Liver (tissue), 9 donors: ENCODE results near the gene TAF6. TPM values are rescaled to one million over a fixed set of nuclear protein-coding genes. Genes with fewer than 3 reads are reported as not detected.

Source experiments
- DNase-seq: peaks from one replicate; pipeline ENCODE4 v3.0.0-alpha.2; 2017; ENCODE audit warnings: low spot score
- H3K27ac ChIP-seq, 2 donors: one replicate each; pipeline ENCODE4 v1.7.0; 2013; ENCODE audit warnings: inconsistent platforms in 2 of 2, low read length in 2 of 2, control low read depth in 1 of 2, low read depth in 1 of 2, mild to moderate bottlenecking in 1 of 2
- H3K27me3 ChIP-seq, 4 donors: one replicate each; pipeline versions ENCODE4 v1.6.1 to v1.7.0; 2013; ENCODE audit warnings: low read length in 3 of 4, inconsistent platforms in 1 of 4, mild to moderate bottlenecking in 1 of 4, moderate library complexity in 1 of 4; ENCODE audit not compliant: control insufficient read depth in 4 of 4, insufficient read depth in 4 of 4
- H3K36me3 ChIP-seq, 4 donors: one replicate each; pipeline versions ENCODE4 v1.6.1 to v1.7.0; 2013; ENCODE audit warnings: low read length in 3 of 4, mild to moderate bottlenecking in 3 of 4, low read depth in 1 of 4, moderate library complexity in 1 of 4; ENCODE audit not compliant: control insufficient read depth in 4 of 4, insufficient read depth in 3 of 4
- H3K4me1 ChIP-seq, 4 donors: one replicate each; pipeline versions ENCODE4 v1.6.1 to v1.7.0; 2013; ENCODE audit warnings: low read length in 3 of 4, mild to moderate bottlenecking in 3 of 4, moderate library complexity in 1 of 4; ENCODE audit not compliant: control insufficient read depth in 4 of 4, insufficient read depth in 4 of 4
- H3K4me3 ChIP-seq, 3 donors: one replicate each; pipeline versions ENCODE4 v1.6.1 to v1.7.0; 2013; ENCODE audit warnings: low read length in 3 of 3, control low read depth in 1 of 3, low read depth in 1 of 3, mild to moderate bottlenecking in 1 of 3
- H3K9ac ChIP-seq, 2 donors: one replicate each; pipeline ENCODE4 v1.7.0; 2013; ENCODE audit warnings: low read length in 2 of 2, mild to moderate bottlenecking in 2 of 2, moderate library complexity in 2 of 2, control low read depth in 1 of 2, low read depth in 1 of 2
- H3K9me3 ChIP-seq, 4 donors: one replicate each; pipeline versions ENCODE4 v1.6.1 to v1.7.0; 2013; ENCODE audit warnings: low read length in 3 of 4; ENCODE audit not compliant: control insufficient read depth in 4 of 4
- ATF3 ChIP-seq: IDR thresholded peaks from 2 replicates; pipeline ENCODE4 v1.6.1; 2016; ENCODE audit warnings: antibody characterized with exemption
- CTCF ChIP-seq: fragments of 150-350 bp; IDR thresholded peaks from 2 replicates; pipeline ENCODE4 v1.5.1; 2017; ENCODE audit warnings: improper control_type of control experiment, low read depth, low read length; ENCODE audit not compliant: missing input control
- EGR1 ChIP-seq, 2 donors: IDR thresholded peaks; 2 replicates each; pipeline ENCODE4 v1.6.1; 2016 to 2018; ENCODE audit warnings: antibody characterized with exemption in 2 of 2, low read depth in 2 of 2
- FOXA1 ChIP-seq: IDR thresholded peaks from 2 replicates; pipeline ENCODE4 v1.6.1; 2016; ENCODE audit warnings: antibody characterized with exemption
- FOXA2 ChIP-seq: IDR thresholded peaks from 2 replicates; pipeline ENCODE4 v1.6.1; 2016; ENCODE audit warnings: antibody characterized with exemption
- HNF4A ChIP-seq, 2 donors: conservative IDR thresholded peaks; 2 replicates each; pipeline ENCODE4 v1.6.1; 2016; ENCODE audit warnings: antibody characterized with exemption in 2 of 2, mild to moderate bottlenecking in 2 of 2
- JUND ChIP-seq, 2 donors: IDR thresholded peaks; 2 replicates each; pipeline ENCODE4 v1.6.1; 2016; ENCODE audit warnings: antibody characterized with exemption in 2 of 2
- MAX ChIP-seq: IDR thresholded peaks from 2 replicates; pipeline ENCODE4 v1.6.1; 2016; ENCODE audit warnings: antibody characterized with exemption
- NR2F2 ChIP-seq: IDR thresholded peaks from 2 replicates; pipeline ENCODE4 v1.6.1; 2016; ENCODE audit warnings: antibody characterized with exemption
- RXRA ChIP-seq, 2 donors: IDR thresholded peaks; 2 replicates each; pipeline ENCODE4 v1.6.1; 2017 to 2018; ENCODE audit warnings: antibody characterized with exemption in 2 of 2, mild to moderate bottlenecking in 1 of 2
- SP1 ChIP-seq: IDR thresholded peaks from 2 replicates; pipeline ENCODE4 v1.6.1; 2018; ENCODE audit warnings: antibody characterized with exemption, mild to moderate bottlenecking
- TAF1 ChIP-seq: conservative IDR thresholded peaks from 2 replicates; pipeline ENCODE4 v1.6.1; 2016; ENCODE audit warnings: antibody characterized with exemption, mild to moderate bottlenecking
- YY1 ChIP-seq: IDR thresholded peaks from 2 replicates; pipeline ENCODE4 v1.6.1; 2016; ENCODE audit warnings: antibody characterized with exemption, mild to moderate bottlenecking
- ZBTB33 ChIP-seq: IDR thresholded peaks from 2 replicates; pipeline ENCODE4 v1.6.1; 2016; ENCODE audit warnings: antibody characterized with exemption
- WGBS: extraction: QIAGEN DNeasy Blood & Tissue Kit; methylation state at CpG from one replicate; pipeline ENCODE4 v1.1.7; 2013; 5-methylcytosine and 5-hydroxymethylcytosine counted together
- polyA plus RNA-seq, 2 donors: library from polyadenylated mRNA; stranded (reverse) in 1 of 2; unstranded in 1 of 2; fragments of 200-250 nt in 1 of 2; fragments of >200 nt in 1 of 2; fragmentation: Nextera tagmentation in 1 of 2; extraction: Ambion mirVana in 1 of 2; gene quantifications; one replicate each; pipeline versions ENCODE4 v1.2.1 to v1.2.3, GENCODE V29; 2013 to 2015
- total RNA-seq, 2 donors: library from RNA; depleted of rRNA; stranded (reverse); fragments of >200 nt; gene quantifications; one replicate each; pipeline ENCODE4 v1.2.3, GENCODE V29; 2014
- donor health status: healthy.
- donor health status: healthy.
- donor health status: healthy.
- donor health status: healthy.
- donor health status: healthy.

Gene TAF6
- total and polyA plus RNA-seq, 4 donors: 8.9 to 17.9 (median 16.2) TPM

- no peak for TF ChIP-seq JUND (IDR thresholded peaks at IDR 0.05)
- TF ChIP-seq CTCF: no peak
- TF ChIP-seq FOXA1: no peak
- TF ChIP-seq SP1: no peak
- TF ChIP-seq ZBTB33: no peak
- no peak for TF ChIP-seq MAX
- no peak for TF ChIP-seq YY1
- TF ChIP-seq ATF3: no peak
- TF ChIP-seq FOXA2: no peak
- TF ChIP-seq EGR1 (IDR thresholded peaks at IDR 0.05; ENCODE audit: low read depth in 2 of 2): no peak
- no peak for TF ChIP-seq NR2F2
- TF ChIP-seq TAF1: no peak
- WGBS: 97% methylated on average over 7 of the region's 7 CpGs
- Histone ChIP-seq H3K9me3 (peaks cover 20 to 30% (median 22%) of the 10 kb centered on the region in 4 donors), H3K36me3 (peaks cover 21 to 75% (median 65%) of the 10 kb centered on the region in 4 donors), H3K4me1 (peaks cover 5 to 15% (median 13%) of the 10 kb centered on the region in 4 donors), H3K9ac (no peak overlapping the region), H3K4me3 (no peak overlapping the region), H3K27ac (no peak overlapping the region), H3K27me3 (no peaks in the 10 kb centered on the region)
- no peak for DNase-seq
Measured at GRCh38 chr7:100074841-100075240, 44.3 kb downstream of the TAF6 start.

- Histone ChIP-seq H3K9ac (no peak overlapping the region), H3K4me3 (peak overlapping the region in 1 of 3 donors; percentile 42), H3K9me3 (peaks cover 20 to 30% (median 22%) of the 10 kb centered on the region in 4 donors), H3K27me3 (no peaks in the 10 kb centered on the region), H3K36me3 (peaks cover 21 to 76% (median 67%) of the 10 kb centered on the region in 4 donors), H3K27ac (no peak overlapping the region), H3K4me1 (no peaks in the 10 kb centered on the region)
- TF ChIP-seq RXRA (IDR thresholded peaks at IDR 0.05) (no peak), FOXA1 (no peak), HNF4A (conservative IDR thresholded peaks at IDR 0.05) (no peak), ATF3 (no peak)
- no peak for DNase-seq
- 98% methylated on average over 10 of the region's 10 CpGs for WGBS
Measured at GRCh38 chr7:100072462-100072861, 46.7 kb downstream of the TAF6 start.
